ENCODE measurements around the gene BDH1. TPM values are rescaled to one million over a fixed set of nuclear protein-coding genes. Genes with fewer than 3 reads are reported as not detected.
A peak's percentile ranks its signal among the peaks of the same experiment; 100 is the strongest.

BDH1 gene
- total RNA-seq, 1 donor from 2014 or later = 67.9 TPM

GRCh38 chr3:197504641-197505121, 51.1 kb downstream of the BDH1 start:
- no peak for ATAC-seq

GRCh38 chr3:197504229-197504628, 51.5 kb downstream of the BDH1 start:
- ATAC-seq = no peak

GRCh38 chr3:197503652-197504051, 52.1 kb downstream of the BDH1 start:
- no peak for ATAC-seq

- ATAC-seq = peak; percentile 89
Measured at GRCh38 chr3:197501879-197502620, 53.7 kb downstream of the BDH1 start.

GRCh38 chr3:197501496-197501878, 54.3 kb downstream of the BDH1 start:
- ATAC-seq = peak; percentile 38

DNA sequence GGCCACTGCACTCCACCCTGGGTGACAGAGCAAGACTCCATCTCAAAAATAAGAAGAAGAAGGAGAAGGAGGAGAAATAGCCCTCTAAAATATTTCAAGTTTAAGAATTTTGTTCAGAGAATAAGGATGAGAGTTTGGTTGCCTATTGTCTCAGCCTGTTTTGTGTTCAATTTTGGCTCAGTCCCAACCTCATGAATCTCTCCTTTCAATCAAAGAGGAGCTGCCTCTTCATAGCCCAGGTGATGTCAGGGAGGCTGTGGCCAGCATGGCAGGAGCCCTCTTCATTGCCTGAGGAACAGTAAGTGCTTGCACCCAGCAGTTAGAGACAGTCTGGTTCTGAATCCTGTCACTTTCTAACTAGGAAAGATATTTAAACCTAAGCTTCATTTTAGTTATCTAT, 55.0 kb downstream of the BDH1 start:
- ATAC-seq = no peak

DNA sequence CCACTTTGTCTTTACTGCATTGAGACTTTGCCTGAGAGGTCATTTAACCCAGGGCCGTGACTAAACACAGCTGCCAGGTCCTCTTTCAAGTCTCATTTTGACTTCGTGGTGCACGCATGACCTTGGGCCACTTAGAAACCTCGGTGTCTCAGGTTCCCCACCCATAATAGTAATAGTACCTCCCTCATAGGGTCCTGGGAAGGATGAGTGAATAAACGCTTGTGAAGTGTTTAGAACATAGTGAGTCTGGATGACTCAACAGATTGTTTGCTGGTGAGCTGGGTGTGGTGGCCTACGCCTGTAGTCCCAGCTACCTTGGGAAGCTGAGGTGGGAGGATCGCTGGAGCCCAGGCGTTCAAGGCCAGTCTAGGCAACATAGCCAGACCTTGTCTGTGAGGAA, 56.3 kb downstream of the BDH1 start:
- peak; percentile 63 for ATAC-seq

GRCh38 chr3:197498499-197499241, 57.1 kb downstream of the BDH1 start:
- no peak for ATAC-seq

GRCh38 chr3:197496746-197497125, 59.0 kb downstream of the BDH1 start:
- ATAC-seq = no peak

- no peak for ATAC-seq
Measured at GRCh38 chr3:197495999-197496745, 59.6 kb downstream of the BDH1 start.

- ATAC-seq = no peak
Measured at GRCh38 chr3:197495499-197495898, 60.3 kb downstream of the BDH1 start.

GRCh38 chr3:197495059-197495455, 60.7 kb downstream of the BDH1 start:
- peak; percentile 3 for ATAC-seq

DNA sequence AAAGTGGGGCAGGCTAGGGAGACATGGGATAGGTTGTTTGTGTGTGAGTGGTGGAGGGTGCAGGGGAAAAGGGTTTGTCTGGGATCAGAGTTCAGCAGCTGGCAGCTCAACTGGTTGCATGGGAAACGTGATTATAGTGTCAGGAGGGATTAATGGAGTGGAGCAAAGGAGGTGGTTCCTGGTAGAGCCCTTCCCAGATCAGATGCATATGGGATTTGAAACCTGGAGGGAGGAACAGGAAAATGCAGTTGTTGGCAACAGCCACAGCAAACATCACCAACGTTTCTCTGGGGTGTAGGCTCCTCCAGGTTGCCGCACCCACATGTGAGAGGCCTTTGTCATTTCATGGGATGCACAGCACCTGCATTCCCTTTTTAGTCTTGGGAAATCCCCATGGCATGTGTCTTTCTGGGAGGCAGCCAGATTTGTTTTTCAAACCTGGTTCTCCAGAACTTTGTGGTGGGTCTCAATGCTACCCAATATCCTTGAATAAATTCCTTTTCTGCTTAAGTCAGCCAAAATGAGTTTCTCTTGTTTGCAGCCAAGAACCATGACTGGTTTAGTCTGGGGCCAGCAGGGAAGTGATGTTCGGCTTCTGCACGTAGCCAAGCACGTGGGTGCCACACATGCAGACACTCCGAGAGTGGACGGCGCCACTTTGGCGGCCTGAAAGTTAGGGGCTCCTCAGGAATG, 61.3 kb downstream of the BDH1 start:
- ATAC-seq = peak; percentile 90

DNA sequence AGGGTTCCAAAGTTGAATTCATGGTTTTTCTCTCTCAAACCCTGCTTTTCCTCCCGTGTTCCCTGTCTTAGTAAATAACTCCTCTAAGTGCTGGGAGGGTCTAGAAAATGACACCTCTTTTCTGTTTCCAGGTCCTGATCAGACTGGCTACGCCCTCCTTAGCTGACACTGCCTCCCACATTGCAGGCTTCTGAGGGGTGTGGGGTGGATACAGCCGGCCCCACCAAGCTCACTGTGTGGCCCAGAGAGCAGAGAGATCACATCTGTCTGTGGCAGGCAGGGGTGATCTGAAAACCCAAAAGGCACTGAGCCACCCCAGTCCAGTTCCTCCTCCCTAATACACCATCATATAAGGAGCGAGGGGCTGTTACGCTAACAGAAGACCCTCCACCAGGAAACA, 62.7 kb downstream of the BDH1 start:
- ATAC-seq = no peak

- ATAC-seq = no peak
Measured at GRCh38 chr3:197491923-197492664, 63.7 kb downstream of the BDH1 start.

DNA sequence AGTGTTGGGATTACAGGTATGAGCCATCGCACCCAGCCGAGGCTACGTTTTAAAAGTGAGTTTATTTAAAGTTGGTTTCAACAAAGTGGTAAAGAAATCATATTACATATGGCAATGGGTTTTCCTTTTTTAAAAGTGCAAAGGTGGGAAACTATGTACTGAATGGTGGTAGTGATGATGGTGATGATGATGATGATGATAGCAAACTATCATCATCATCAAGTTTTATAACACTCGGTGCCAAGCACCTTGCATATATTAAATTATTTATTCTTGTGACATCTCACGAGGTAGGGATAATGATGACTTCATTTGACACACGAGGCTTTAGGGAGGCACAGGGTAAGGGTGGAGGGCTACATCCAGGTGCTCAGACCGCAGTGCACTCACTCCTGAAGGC, 64.3 kb downstream of the BDH1 start:
- no peak for ATAC-seq

- ATAC-seq = no peak
Measured at GRCh38 chr3:197490098-197491058, 65.4 kb downstream of the BDH1 start.

DNA sequence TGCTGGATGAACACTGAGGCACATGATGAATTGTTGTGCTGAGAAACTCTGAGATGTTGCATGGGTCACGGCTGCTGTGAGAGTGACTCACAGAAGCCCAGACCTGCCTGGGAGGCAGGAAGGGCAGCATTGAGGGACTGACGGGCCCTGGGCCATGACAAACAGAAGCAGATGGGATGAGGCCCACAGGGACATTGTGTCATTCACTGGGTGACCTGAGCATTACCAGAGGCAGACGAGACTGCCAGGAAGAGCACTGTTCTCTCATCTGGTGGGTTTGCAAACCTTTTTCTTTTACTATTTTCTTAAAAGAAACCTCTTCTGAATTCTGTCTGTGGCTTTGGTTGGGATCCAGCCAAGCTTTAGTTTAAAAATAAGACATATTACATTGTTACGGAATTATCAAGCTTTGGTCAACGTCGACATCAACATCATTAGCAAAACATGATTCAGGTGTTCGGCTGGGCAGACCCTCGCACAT, 67.8 kb downstream of the BDH1 start:
- peak; percentile 86 for ATAC-seq

- ATAC-seq = peak; percentile 63
Measured at GRCh38 chr3:197486861-197487260, 68.9 kb downstream of the BDH1 start.

DNA sequence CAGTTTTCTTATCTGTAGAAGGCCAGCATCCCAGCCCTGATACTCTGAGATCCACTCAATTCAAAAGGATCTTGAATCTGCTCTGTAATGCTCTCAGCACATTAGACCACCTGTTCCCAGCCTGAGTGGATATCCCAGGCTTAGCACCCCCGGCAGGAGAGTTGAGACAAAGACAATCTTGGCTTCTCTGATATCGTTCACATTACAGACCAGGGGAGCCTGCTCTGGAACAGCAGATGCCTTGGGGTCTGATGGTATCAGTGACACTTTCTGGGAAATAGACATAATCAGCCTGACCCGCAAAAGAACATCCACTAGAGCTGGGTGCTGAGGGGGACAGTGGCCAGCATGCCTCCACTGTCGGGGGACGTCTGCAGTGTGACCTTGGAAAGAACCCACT, 70.6 kb downstream of the BDH1 start:
- ATAC-seq = no peak

Measured in esophagus mucosa (tissue), 1 donor.